Hematopoietic multipotent progenitor cell treated with erythropoietin and hydrocortisone succinate and interleukin-3 and kit ligand, for 15 days (in vitro differentiated cells): ENCODE data around the gene MYL3.
"Not testable (repeated sequence)": the region's sequence is repeated elsewhere in the genome, so short reads cannot be mapped to it uniquely, and the experiment has no call there.

Experiments
- DNase-seq: peaks from one replicate; pipeline ENCODE4 v3.0.0-alpha.2; 2015; ENCODE audit warnings: low spot score

The MYL3 gene

GRCh38 chr3:46824211-46824970 lies 38.9 kb downstream of the MYL3 start:
- DNase-seq: no peak

- not testable (repeated sequence) for DNase-seq
Observed at GRCh38 chr3:46823314-46823713, 39.9 kb downstream of the MYL3 start.

- no peak for DNase-seq
Observed at GRCh38 chr3:46821553-46821952, 41.7 kb downstream of the MYL3 start.

GRCh38 chr3:46820852-46821251 lies 42.4 kb downstream of the MYL3 start:
- no peak for DNase-seq

GRCh38 chr3:46812237-46812791 lies 50.9 kb downstream of the MYL3 start:
- DNase-seq: peak; percentile 41

GRCh38 chr3:46811615-46812236 lies 51.5 kb downstream of the MYL3 start:
- no peak for DNase-seq

- not testable (repeated sequence) for DNase-seq
Observed at GRCh38 chr3:46808766-46809165, 54.5 kb downstream of the MYL3 start.
